Liver (tissue), 3 donors: ENCODE data around the gene IRF4.

Source experiments
- RAD21 ChIP-seq, 2 donors: IDR thresholded peaks; 2 replicates each; pipeline ENCODE4 v1.6.1; 2016; ENCODE audit warnings: antibody characterized with exemption in 2 of 2, mild to moderate bottlenecking in 2 of 2
- TAF1 ChIP-seq: conservative IDR thresholded peaks from 2 replicates; pipeline ENCODE4 v1.6.1; 2016; ENCODE audit warnings: antibody characterized with exemption, mild to moderate bottlenecking
- TF ChIP-seq, protein P1 (sequence below): fragments of 150-350 bp; IDR thresholded peaks from 2 replicates; pipeline ENCODE4 v1.5.1; 2017; ENCODE audit warnings: improper control_type of control experiment, low read depth, low read length; ENCODE audit not compliant: missing input control
- donor health status: healthy.
- donor health status: healthy.

- TF ChIP-seq, protein P1, sequence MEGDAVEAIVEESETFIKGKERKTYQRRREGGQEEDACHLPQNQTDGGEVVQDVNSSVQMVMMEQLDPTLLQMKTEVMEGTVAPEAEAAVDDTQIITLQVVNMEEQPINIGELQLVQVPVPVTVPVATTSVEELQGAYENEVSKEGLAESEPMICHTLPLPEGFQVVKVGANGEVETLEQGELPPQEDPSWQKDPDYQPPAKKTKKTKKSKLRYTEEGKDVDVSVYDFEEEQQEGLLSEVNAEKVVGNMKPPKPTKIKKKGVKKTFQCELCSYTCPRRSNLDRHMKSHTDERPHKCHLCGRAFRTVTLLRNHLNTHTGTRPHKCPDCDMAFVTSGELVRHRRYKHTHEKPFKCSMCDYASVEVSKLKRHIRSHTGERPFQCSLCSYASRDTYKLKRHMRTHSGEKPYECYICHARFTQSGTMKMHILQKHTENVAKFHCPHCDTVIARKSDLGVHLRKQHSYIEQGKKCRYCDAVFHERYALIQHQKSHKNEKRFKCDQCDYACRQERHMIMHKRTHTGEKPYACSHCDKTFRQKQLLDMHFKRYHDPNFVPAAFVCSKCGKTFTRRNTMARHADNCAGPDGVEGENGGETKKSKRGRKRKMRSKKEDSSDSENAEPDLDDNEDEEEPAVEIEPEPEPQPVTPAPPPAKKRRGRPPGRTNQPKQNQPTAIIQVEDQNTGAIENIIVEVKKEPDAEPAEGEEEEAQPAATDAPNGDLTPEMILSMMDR = no peak
- TF ChIP-seq RAD21 (IDR thresholded peaks at IDR 0.05) (no peak), TAF1 (no peak)
These were observed 65.3 kb downstream of the IRF4 start for GRCh38 chr6:456887-457286.
